GM12891 (cell line): ENCODE data around the gene CACNG6.

Experiments used
- PAX5 ChIP-seq: IDR thresholded peaks from 2 replicates; pipeline ENCODE4 v1.6.1; 2011; ENCODE audit warnings: low read length, moderate library complexity, mild to moderate bottlenecking; ENCODE audit not compliant: insufficient read depth, severe bottlenecking
- POLR2A ChIP-seq: IDR thresholded peaks from 2 replicates; pipeline ENCODE4 v1.6.1; 2011; ENCODE audit warnings: low read depth, low read length, control low read depth
- POLR2AphosphoS5 ChIP-seq: IDR thresholded peaks from 2 replicates; pipeline ENCODE4 v1.6.1; 2011; ENCODE audit warnings: low read depth, low read length, control low read depth
- SPI1 ChIP-seq: IDR thresholded peaks from 2 replicates; pipeline ENCODE4 v1.6.1; 2011; ENCODE audit warnings: low read depth, low read length, control low read depth
- TAF1 ChIP-seq: IDR thresholded peaks from 2 replicates; pipeline ENCODE4 v1.6.1; 2011; ENCODE audit warnings: low read depth, low read length, control low read depth

DNA sequence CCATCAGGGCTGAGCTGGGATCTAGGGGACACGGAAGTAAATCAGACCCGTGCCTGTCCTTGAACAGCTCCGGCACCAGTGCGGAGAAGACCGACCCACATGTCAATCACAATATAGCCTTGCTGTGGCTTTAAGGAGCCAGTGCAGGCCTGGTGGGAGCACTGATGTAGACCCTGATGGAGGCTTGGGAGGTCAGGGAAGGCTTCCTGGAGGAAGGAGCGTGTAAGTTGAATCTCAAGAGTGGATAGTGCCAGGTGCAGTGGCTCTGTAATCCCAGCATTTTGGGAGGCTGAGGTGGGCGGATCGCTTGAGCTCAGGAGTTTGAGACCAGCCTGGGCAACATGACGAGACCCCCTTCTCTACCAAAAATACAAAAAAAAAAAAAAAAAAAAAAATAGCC, 39.5 kb upstream of the CACNG6 start:
- TF ChIP-seq POLR2A (no peak), POLR2AphosphoS5 (no peak), PAX5 (no peak), TAF1 (no peak), SPI1 (no peak)
